ENCODE results near the gene ALDH3A1. TPM values are rescaled to one million over a fixed set of nuclear protein-coding genes. Genes with fewer than 3 reads are reported as not detected.

The ALDH3A1 gene
- total RNA-seq, 1 experiment from 2014 or later, result not detected

DNA sequence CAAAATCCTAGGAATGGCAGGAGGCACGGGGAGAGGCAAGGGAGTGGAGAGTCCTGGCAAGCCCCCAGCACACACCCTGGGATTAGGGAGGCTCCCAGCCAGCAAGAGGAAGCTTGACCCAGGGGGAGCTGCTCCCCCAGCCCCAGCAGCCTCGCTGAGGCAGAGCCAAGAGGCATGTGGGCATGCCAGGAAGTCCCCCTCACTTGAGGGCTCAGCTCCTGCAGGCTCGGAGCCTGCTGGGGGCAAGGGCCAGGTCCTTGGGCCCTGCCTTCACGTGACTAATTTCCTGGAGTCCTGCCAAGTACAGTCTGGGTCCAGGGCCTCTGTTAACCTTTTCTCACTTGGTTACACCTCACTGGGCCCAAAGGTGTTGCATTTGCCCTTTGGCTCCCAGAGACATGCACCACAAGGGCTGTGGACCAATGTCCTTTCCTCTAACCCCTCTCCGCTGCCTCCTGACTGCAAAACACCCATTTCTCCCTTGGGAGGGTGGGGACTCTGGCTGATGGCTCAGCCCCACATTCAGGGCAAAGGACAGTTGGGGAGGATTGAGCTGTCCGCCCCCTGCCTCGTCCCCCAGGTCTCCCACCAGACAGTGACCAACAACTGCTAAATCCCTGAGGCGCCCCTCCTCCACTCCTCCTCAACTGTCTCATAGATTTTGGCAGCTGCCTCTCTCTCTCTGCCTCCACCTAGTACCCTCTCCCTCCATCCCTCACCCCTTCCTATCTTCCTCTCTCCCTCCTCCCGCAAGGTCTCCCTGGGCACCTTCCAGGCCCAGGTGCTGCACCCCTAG, 27.3 kb downstream of the ALDH3A1 start:
- Histone ChIP-seq H3K9me3 (replicated peaks) (no peaks in the 10 kb centered on the region), H3K27ac (no peak overlapping the region), H3K4me1 (peaks cover 11% of the 10 kb centered on the region), H3K4me3 (no peak overlapping the region), H3K36me3 (no peaks in the 10 kb centered on the region), H3K27me3 (peaks cover 14% of the 10 kb centered on the region; the same call in 1 of the 2 replicates)
- peak in 1 of 2 experiments; percentile 60 for DNase-seq

GRCh38 chr17:19720210-19720475, 28.0 kb downstream of the ALDH3A1 start:
- no peak overlapping the region for H3K4me3 ChIP-seq
- no peak for DNase-seq
- no peaks in the 10 kb centered on the region for H3K36me3 ChIP-seq
- H3K27ac ChIP-seq, result no peak overlapping the region
- H3K4me1 ChIP-seq, result peaks cover 11% of the 10 kb centered on the region
- no peaks in the 10 kb centered on the region for H3K9me3 ChIP-seq (replicated peaks)
- H3K27me3 ChIP-seq, result peaks cover 16% of the 10 kb centered on the region

- H3K27me3 ChIP-seq, result peaks cover 20% of the 10 kb centered on the region
- peaks cover 11% of the 10 kb centered on the region for H3K4me1 ChIP-seq
These were observed 28.5 kb downstream of the ALDH3A1 start for GRCh38 chr17:19719355-19720209.

DNA sequence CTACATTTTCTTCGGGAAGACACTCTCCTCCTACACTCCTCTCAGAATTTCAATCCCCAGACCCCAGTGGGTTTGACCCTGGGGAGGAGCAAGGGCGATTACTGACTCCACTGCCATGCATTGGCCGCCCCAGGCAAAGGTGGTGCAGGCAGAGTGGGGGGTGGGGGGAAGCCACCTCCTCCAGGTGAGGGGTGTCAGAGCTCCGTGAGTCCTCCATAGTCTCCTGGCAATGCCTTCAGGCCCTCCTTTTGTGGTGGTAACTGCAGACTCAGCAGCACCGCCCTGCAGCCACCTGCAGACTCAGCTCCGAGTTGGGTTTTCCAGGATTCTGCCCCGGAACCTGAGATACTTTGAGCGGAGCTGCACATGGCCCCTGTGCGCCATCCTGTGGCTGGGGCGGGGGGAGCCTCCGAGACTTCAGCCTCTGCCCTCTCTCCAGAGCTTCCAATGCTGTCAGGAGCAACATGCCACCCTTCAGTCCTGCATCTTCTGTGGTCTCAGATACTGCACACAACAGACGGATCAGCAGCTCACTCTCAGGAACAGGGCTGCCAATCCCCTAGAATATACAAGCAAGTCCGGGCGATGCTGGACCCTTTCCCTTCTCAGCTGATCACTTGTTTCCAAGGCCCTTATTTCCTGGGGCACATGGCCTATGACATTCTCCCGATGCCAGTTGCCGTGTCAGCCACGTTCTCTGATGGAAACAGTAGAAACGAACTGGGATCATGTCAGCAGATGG, 29.3 kb downstream of the ALDH3A1 start:
- Histone ChIP-seq H3K27ac (no peak overlapping the region), H3K4me1 (peaks cover 11% of the 10 kb centered on the region), H3K4me3 (no peak overlapping the region), H3K9me3 (replicated peaks) (no peaks in the 10 kb centered on the region), H3K36me3 (no peaks in the 10 kb centered on the region), H3K27me3 (peaks cover 20% of the 10 kb centered on the region)
- DNase-seq, result peak in 1 of 2 experiments; percentile 49

More at GRCh38 chr17:19719355-19720209, 28.5 kb downstream of the ALDH3A1 start:
- Histone ChIP-seq H3K9me3 (replicated peaks) (no peaks in the 10 kb centered on the region), H3K36me3 (no peaks in the 10 kb centered on the region), H3K27ac (no peak overlapping the region), H3K4me3 (no peak overlapping the region)
- no peak for DNase-seq

DNA sequence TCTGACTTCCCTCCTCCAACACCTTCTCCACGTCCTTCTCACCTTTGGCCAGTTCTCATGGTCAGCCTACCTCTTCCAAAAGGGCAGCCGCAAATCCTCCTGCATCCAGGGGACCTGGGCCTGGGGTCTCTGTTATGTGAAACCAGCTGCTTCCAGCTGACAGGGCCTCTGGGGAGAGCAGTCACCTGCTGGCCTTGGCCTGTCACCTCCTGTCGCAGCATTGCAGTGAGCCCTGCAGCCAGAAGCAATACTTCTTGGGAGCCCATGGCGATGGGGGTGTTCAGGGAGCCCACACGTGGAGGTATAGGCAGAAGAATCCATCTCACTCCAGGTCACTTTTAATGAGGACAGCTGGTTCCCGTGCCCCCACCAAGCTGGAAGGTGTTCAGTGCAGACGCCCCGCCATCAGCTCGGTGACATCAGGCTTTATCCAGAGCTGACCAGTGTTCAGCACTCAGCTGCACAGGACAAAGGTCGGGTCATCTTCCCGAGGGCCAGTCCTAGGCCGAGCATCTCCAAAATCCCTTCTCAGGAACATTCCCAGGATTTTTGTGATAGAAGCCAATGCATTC, 30.0 kb downstream of the ALDH3A1 start:
- no peak for DNase-seq
- H3K4me3 ChIP-seq, result no peak overlapping the region
- H3K27ac ChIP-seq, result no peak overlapping the region
- H3K36me3 ChIP-seq, result no peaks in the 10 kb centered on the region
- no peaks in the 10 kb centered on the region for H3K9me3 ChIP-seq (replicated peaks)
- peaks cover 11% of the 10 kb centered on the region for H3K4me1 ChIP-seq
- peaks cover 20% of the 10 kb centered on the region for H3K27me3 ChIP-seq

DNA sequence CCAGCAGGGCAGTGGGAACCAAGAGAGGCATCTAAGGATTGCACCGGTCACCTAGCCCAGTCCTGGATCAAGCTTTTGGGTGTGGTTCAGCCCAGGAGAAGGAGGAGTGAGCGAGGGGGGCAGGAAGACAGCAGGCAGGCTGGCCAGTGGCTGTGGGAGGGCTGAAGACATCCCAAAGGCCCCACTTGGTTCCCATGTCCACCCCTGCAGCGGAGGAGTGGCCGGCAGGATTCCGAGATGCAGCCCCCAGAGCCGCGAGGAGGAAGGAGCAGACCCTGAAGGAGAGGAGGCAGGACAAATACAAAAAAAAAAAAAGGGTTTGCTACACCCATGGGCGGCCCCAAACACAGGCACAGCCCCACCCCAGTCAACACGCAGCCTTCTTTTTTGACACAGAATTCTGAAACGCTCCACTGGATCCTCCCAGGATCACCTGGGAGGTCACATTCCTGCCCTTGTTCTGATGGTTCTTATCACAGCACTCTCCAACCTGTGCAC, 30.6 kb downstream of the ALDH3A1 start:
- H3K27ac ChIP-seq, result no peak overlapping the region
- H3K4me3 ChIP-seq, result no peak overlapping the region
- no peaks in the 10 kb centered on the region for H3K36me3 ChIP-seq
- H3K27me3 ChIP-seq, result peaks cover 20% of the 10 kb centered on the region
- peaks cover 11% of the 10 kb centered on the region for H3K4me1 ChIP-seq
- no peaks in the 10 kb centered on the region for H3K9me3 ChIP-seq (replicated peaks)
- no peak for DNase-seq

GRCh38 chr17:19717031-19717360, 31.1 kb downstream of the ALDH3A1 start:
- Histone ChIP-seq H3K4me3 (no peak overlapping the region), H3K27me3 (peaks cover 23% of the 10 kb centered on the region), H3K27ac (no peak overlapping the region), H3K36me3 (no peaks in the 10 kb centered on the region), H3K4me1 (peaks cover 11% of the 10 kb centered on the region), H3K9me3 (replicated peaks) (no peaks in the 10 kb centered on the region)
- DNase-seq, result no peak

GRCh38 chr17:19716108-19717030, 31.7 kb downstream of the ALDH3A1 start, which contains the start of gene SLC47A2:
Gene SLC47A2 (minus strand): TSS chr17:19716584. CDS start chr17:19716555, 29 bp downstream.
- H3K4me3 ChIP-seq, result no peak within 1 kb of the TSS
- H3K27ac ChIP-seq, result no peak within 1 kb of the TSS
- no peak for DNase-seq
- no peaks in the 10 kb centered on the region for H3K36me3 ChIP-seq
- peaks cover 11% of the 10 kb centered on the region for H3K4me1 ChIP-seq
- H3K27me3 ChIP-seq, result peaks cover 28% of the 10 kb centered on the region
- no peaks in the 10 kb centered on the region for H3K9me3 ChIP-seq (replicated peaks)

- Histone ChIP-seq H3K4me1 (no peaks in the 10 kb centered on the region), H3K27ac (no peak overlapping the region), H3K36me3 (no peaks in the 10 kb centered on the region), H3K27me3 (peaks cover 28% of the 10 kb centered on the region), H3K4me3 (no peak overlapping the region), H3K9me3 (replicated peaks) (no peaks in the 10 kb centered on the region)
- no peak for DNase-seq
These were observed 33.3 kb downstream of the ALDH3A1 start for GRCh38 chr17:19714542-19715411.

GRCh38 chr17:19713901-19714361, 34.2 kb downstream of the ALDH3A1 start:
- DNase-seq, result no peak
- H3K4me3 ChIP-seq, result no peak overlapping the region

GRCh38 chr17:19713462-19713861, 34.6 kb downstream of the ALDH3A1 start:
- Histone ChIP-seq H3K27ac (no peak overlapping the region), H3K36me3 (no peaks in the 10 kb centered on the region), H3K4me1 (no peaks in the 10 kb centered on the region), H3K27me3 (peaks cover 28% of the 10 kb centered on the region), H3K9me3 (replicated peaks) (no peaks in the 10 kb centered on the region), H3K4me3 (no peak overlapping the region)
- no peak for DNase-seq

More at GRCh38 chr17:19713901-19714361, 34.2 kb downstream of the ALDH3A1 start:
- H3K4me1 ChIP-seq, result no peaks in the 10 kb centered on the region
- H3K27ac ChIP-seq, result no peak overlapping the region
- H3K36me3 ChIP-seq, result no peaks in the 10 kb centered on the region
- no peaks in the 10 kb centered on the region for H3K9me3 ChIP-seq (replicated peaks)
- peaks cover 28% of the 10 kb centered on the region for H3K27me3 ChIP-seq

DNA sequence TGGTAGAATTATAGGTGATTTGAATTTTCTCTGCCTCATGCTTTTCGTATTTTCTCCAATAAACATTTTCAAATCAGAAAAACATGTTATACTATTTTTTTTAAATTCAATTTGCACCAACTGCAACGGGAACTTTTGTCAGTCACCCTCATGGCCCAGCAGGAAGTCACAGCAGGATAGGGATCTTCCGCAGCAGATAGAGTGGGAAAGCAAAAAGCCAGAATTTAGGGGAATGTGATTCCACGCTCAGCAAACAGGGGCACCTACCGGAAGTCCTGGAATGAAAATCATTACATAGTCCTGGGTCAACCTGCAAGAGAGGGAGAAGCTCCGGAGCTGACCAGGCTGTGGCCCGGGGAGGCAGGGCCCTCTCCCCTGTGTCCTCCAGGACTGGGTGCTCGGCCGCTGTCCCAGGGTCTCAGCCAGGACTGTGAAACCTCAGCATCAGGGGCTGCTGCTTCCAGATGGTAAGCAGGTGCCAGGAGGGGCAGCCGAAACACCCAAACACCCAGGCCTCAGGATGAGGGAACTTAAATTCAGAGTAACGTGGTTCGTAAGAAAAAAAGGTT, 35.6 kb downstream of the ALDH3A1 start:
- no peak overlapping the region for H3K27ac ChIP-seq
- H3K4me1 ChIP-seq, result no peaks in the 10 kb centered on the region
- no peak for DNase-seq
- H3K4me3 ChIP-seq, result no peak overlapping the region
- H3K27me3 ChIP-seq, result peaks cover 22% of the 10 kb centered on the region
- H3K36me3 ChIP-seq, result no peaks in the 10 kb centered on the region
- H3K9me3 ChIP-seq (replicated peaks), result no peaks in the 10 kb centered on the region

Data from SJCRH30 (cell line).